Esophagus mucosa (tissue), 1 donor: ENCODE measurements around the gene ORAI2. TPM values are rescaled to one million over a fixed set of nuclear protein-coding genes. Genes with fewer than 3 reads are reported as not detected.
"Not testable (repeated sequence)": the region's sequence is repeated elsewhere in the genome, so short reads cannot be mapped to it uniquely, and the experiment has no call there.

Experiments used
- ATAC-seq: fragments of 200-7000 bp; cut with Tn5 transposase; one replicate; pipeline ENCODE4 v1.9.1; 2020
- total RNA-seq: library from RNA; stranded (reverse); gene quantifications from one replicate; pipeline ENCODE4 v1.2.4, GENCODE V29; 2023
- donor health status: DM: yes; HTN: yes; CAD: no.

ORAI2 gene
- total RNA-seq, 1 donor from 2014 or later: 3.1 TPM

- no peak for ATAC-seq
Observed at GRCh38 chr7:102447311-102447710, 13.9 kb downstream of the ORAI2 start.

DNA sequence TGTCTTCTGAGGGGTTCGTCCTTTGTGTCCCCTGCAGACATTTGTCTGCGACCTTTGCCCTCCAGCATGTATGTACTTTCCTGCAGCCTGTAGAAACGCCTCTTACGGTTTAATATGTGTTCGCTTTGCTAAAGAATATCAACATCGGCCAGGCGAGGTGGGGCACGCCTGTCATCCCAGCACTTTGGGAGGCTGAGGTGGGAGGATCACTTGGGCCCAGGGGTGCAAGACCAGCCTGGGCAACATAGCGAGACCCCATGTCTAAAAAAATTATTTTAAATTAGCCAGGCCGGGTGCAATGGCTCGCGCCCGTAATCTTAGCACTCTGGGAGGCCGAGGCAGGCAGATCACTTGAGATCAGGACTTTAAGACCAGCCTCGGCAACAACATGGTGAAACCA is 15.8 kb downstream of the ORAI2 start:
- no peak for ATAC-seq

DNA sequence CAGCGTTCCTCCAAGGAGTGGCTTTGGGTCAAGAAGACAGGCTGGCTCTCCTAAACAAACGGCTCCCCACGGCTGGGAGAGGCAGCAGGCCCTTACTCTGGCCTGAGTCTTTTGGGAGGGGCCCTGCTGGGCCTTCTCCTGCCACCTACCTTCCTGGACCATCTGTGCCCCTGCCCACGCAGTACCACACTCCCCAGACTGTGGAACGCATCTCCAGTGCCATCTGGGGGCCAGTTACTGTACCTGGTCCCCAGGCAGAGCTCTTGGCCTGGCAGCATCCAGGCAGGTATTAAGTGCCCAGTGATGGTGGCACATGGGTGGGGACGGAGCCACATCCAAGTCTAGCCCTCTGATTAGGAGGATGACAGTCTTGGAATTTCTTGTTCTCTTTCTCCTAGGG is 16.9 kb downstream of the ORAI2 start:
- no peak for ATAC-seq

DNA sequence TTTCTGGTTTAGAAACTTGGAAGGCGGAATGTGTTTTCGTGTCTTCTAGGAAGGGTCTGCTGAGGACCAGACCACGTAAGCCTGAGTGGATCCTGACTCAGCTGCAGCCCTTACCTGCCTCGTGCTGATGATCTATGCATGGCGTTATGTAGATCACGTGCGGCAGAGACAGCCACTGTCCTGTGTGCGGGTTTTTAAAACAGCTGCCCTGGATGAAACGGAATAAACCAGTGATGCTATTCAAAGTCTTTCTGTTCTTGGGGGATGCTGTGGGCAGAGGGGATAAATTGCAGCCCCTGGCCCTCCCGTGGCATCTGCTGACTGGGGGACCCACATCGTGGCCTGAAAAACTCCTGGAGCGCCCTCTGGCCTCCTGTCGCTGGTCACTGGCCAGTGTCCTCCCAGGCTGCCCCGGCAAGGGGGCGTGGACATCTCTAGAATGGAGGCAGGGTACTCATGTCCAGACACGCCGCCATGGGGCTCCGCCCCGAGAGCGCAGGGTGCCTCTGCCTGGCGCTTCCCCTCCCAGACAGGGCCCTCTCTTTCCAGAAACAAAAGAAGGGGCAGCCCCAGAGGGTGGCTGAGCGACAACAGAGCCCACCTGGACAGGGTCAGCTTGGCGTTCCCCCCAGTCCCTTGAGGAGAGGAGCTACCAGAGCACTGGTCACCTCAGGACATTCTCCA is 18.1 kb downstream of the ORAI2 start:
- peak; percentile 67 for ATAC-seq

DNA sequence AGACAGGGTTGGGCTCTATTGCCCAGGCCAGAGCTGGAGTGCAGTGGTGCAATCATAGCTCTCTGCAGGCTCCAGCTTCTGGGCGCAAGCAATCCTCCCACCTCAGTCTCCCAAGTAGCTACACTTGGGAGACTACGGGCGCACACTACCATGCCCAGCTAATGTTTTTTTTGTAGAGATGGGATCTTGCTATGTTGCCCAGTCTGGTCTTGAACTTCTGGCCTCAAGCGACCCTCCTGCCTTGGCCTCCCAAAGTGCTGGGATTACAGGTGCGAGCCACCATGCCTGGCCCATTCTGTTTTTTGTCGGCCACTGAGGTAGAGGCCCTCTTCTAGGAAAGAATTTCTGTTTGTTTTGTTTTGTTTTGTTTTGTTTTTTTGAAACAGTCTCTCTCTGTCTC is 19.1 kb downstream of the ORAI2 start:
- ATAC-seq: no peak

- no peak for ATAC-seq
Observed at GRCh38 chr7:102453319-102453718, 19.9 kb downstream of the ORAI2 start.

- no peak for ATAC-seq
Observed at GRCh38 chr7:102454468-102454867, 21.1 kb downstream of the ORAI2 start.

DNA sequence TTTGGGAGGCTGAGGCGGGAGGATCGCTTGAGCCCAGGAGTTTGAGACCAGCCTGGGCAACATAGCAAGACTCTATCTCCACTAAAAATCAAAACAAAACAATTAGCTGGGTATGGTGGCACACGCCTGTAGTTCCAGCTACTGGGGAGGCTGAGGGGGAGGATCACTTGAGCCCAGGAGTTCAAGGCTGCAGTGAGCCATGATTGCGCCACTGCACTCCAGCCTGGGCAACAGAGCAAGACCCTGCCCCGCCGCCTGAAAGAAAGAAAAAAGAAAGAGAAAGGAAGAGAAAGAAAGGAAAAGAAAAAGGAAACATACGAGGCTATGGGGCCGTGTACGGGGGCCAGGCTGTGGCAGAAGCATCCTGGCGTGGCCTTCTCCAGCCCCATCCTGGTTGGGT is 21.6 kb downstream of the ORAI2 start:
- not testable (repeated sequence) for ATAC-seq

DNA sequence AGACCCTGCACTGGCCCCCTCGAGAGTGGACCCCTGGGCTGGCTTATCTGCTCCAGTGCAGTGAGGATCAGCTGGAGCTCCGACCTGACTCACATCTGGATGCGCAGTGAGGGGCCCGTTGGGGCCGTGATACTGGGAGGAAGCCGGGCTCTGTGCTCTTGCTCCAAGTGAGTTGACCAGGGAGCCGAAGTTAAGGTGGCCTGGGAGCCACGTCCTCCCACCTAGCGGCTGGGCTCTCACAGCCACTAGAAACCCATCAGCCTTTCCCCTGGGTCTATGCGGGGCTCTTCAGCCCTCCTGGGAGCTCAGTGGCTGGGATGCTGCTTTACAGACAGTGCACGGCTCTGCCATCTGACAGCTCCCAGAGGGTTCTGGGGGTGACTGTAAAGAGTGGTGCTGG is 22.2 kb downstream of the ORAI2 start:
- peak; percentile 3 for ATAC-seq

- ATAC-seq: no peak
Observed at GRCh38 chr7:102456327-102456726, 23.0 kb downstream of the ORAI2 start.

DNA sequence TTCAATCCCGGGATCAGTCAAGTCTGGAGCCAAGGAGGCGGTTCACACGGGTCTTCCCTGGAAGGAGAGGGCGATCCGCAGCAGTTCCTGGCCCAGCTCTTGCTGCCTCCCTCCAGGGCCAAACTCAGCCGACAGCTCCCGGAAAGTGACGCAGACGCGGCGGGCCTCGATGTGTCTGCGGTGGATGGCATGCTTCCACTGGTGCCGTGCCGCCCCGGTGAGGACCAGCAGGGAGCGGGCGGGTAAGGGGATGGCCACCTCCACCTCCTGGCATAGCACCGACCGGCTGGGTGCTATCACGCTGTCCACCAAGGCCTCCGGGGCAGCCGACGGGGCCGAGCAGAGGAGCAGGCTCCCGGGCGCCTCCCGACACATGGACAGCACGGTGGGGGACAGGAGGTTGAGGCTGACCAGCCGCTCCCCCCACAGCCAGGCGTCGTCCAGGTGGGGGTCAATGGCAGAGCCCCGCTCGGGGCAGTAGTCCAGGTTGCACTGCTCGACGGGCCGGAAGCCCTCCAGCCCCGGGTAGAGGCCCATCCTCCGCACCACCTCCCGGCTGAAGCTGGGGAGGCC is 24.1 kb downstream of the ORAI2 start:
- ATAC-seq: peak; percentile 4

DNA sequence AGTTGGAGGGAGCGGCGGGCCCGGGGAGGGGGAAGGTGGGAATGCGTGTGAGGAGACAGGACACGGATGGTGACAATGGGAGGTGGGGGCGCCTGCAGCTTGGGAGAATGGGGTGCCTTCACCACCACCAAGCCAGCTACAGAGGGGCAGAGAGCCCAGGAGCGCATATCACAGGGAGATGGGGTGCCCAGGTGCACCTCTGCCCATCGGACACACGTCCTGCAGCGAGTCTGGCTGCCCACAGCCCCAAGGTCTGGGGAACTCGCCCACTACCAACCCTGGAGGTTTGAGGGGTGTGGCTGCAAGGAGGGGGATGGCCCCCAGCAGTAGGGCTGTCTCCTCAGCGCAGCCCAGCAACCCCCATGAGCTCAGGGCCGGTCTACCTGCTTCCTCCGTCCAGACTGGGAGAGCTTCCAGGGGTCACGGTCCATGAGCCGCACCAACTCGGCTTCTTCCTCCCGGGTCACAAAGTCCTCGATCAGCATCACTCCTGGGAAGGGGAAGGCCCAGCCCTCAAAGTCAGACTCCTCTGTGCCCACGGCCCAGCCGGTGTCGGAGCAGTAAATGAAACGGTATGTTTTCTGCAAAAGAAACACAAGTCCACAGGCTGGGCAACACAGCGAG is 26.0 kb downstream of the ORAI2 start:
- no peak for ATAC-seq

DNA sequence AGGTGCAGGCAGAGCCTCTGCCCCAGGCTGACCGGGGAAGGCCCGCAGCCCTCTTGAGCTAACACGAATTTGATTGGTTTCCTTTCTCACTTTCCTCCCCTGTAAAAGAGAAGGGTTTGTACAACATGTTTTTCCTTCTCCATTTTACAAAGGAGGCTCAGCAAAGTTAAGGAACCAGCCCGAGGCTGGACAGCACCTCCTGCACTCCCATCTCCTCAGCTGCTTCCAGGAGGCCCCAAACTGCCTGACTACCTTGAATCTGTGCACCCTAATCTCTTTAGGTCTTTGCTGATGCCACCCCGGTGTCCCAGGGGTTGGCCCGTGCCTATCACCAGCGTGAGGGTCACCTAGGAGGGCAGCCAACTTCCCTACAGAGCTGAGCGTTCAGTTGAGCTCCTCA is 27.1 kb downstream of the ORAI2 start:
- no peak for ATAC-seq

GRCh38 chr7:102463841-102464576 is 30.6 kb downstream of the ORAI2 start:
- peak; percentile 1 for ATAC-seq

GRCh38 chr7:102464577-102465280 is 31.4 kb downstream of the ORAI2 start, which contains the start of the genes ALKBH4 and LRWD1:
ALKBH4 (minus strand) TSS chr7:102464863; CDS start chr7:102464836, 27 bp downstream.
LRWD1 (plus strand) TSS chr7:102464984; CDS start chr7:102465081, 97 bp downstream.
- ATAC-seq: peak; percentile 94

GRCh38 chr7:102466097-102466496 is 32.7 kb downstream of the ORAI2 start:
- ATAC-seq: no peak

DNA sequence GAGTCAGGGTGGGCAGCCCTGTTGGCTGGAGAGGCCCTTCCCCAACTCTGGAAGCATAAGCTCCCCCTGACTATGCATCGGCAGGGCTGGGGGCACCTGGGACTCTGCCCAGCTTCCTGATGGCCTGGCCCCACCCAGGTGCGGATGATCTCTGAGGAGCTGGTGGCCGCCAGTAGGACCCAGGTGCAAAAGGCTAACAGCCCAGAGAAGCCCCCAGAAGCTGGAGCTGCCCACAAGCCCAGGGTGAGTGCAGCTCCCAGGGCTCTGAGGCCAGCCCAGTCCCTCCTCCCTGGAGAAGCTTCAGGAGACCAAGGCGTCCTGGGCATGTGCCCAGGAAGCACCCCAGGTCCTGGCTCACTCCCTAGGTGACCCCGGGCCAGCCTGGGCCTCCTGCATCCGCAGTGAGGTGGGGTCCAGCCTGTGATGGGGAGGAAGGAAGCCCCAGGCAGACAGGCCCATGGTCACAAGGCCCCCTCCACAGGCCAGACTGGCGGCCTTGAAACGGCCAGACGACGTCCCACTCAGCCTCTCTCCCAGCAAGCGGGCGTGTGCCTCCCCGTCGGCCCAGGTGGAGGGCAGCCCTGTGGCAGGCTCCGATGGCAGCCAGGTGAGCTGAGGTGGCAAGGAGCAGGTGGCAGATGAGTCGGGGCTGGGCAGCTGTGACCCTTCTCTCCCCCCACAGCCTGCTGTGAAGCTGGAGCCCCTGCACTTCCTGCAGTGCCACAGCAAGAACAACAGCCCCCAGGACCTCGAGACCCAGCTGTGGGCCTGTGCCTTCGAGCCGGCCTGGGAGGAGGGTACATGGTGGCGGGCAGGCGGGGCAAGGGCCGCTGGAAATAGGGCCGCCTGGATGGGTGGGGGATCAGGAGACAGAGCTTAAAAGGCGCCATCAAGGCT is 34.5 kb downstream of the ORAI2 start:
- ATAC-seq: no peak

- no peak for ATAC-seq
Observed at GRCh38 chr7:102468478-102469350, 35.3 kb downstream of the ORAI2 start.

DNA sequence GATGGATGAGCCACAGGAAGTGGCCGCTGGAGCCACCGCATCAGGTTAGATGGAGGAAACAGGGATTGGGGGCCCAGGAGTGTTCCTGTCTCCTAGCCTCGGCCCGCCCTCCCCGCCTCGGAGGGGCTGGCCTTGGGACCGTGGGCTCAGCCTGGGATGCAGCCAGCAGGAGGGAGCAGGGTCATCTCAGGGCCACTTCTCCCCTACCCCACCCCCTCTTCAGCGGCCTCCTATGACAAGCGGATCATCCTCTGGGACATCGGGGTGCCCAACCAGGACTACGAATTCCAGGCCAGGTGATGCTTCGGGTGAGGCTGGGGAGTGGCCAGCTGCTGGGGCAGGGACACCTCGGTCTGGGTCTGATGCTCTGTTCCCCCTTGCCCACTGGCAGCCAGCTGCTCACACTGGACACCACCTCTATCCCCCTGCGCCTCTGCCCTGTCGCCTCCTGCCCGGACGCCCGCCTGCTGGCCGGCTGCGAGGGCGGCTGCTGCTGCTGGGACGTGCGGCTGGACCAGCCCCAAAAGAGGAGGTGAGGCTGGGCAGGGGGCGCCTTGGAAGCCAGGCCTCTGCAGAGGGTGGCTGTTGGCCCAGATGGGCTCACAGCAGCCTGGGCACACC is 36.1 kb downstream of the ORAI2 start:
- ATAC-seq: no peak
